HG03442 (cell line): ENCODE measurements around the gene VRK2.
"Not testable (repeated sequence)": the region's sequence is repeated elsewhere in the genome, so short reads cannot be mapped to it uniquely, and the experiment has no call there.

ENCODE experiments used
- ATAC-seq: cut with Tn5 transposase; IDR thresholded peaks from one replicate; pipeline ENCODE4 v1.9.1; 2021; ENCODE audit warnings: mild to moderate bottlenecking, moderate library complexity; ENCODE audit not compliant: unreplicated experiment

The VRK2 gene

GRCh38 chr2:58157754-58158153 is 111.1 kb downstream of the VRK2 start:
- no peak for ATAC-seq

GRCh38 chr2:58158481-58158880 is 111.9 kb downstream of the VRK2 start:
- no peak for ATAC-seq

- no peak for ATAC-seq
Observed at GRCh38 chr2:58163913-58164312, 117.3 kb downstream of the VRK2 start.

GRCh38 chr2:58168130-58168529 is 121.5 kb downstream of the VRK2 start:
- ATAC-seq = not testable (repeated sequence)

GRCh38 chr2:58169845-58170244 is 123.2 kb downstream of the VRK2 start:
- ATAC-seq = not testable (repeated sequence)

GRCh38 chr2:58170334-58170933 is 123.8 kb downstream of the VRK2 start:
- not testable (repeated sequence) for ATAC-seq

- ATAC-seq = not testable (repeated sequence)
Observed at GRCh38 chr2:58171831-58172230, 125.2 kb downstream of the VRK2 start.

- not testable (repeated sequence) for ATAC-seq
Observed at GRCh38 chr2:58177187-58177586, 130.6 kb downstream of the VRK2 start.

- ATAC-seq = not testable (repeated sequence)
Observed at GRCh38 chr2:58180175-58180574, 133.6 kb downstream of the VRK2 start.

GRCh38 chr2:58180635-58181034 is 134.0 kb downstream of the VRK2 start:
- no peak for ATAC-seq

- ATAC-seq = no peak
Observed at GRCh38 chr2:58182527-58182926, 135.9 kb downstream of the VRK2 start.

GRCh38 chr2:58186501-58186900 is 139.9 kb downstream of the VRK2 start:
- no peak for ATAC-seq

GRCh38 chr2:58187022-58187421 is 140.4 kb downstream of the VRK2 start:
- not testable (repeated sequence) for ATAC-seq

GRCh38 chr2:58194458-58194857 is 147.9 kb downstream of the VRK2 start:
- no peak for ATAC-seq

GRCh38 chr2:58195662-58196061 is 149.1 kb downstream of the VRK2 start:
- ATAC-seq = no peak

GRCh38 chr2:58197894-58198293 is 151.3 kb downstream of the VRK2 start:
- ATAC-seq = no peak

- no peak for ATAC-seq
Observed at GRCh38 chr2:58202404-58202803, 155.8 kb downstream of the VRK2 start.

- no peak for ATAC-seq
Observed at GRCh38 chr2:58203018-58203417, 156.4 kb downstream of the VRK2 start.

- ATAC-seq = no peak
Observed at GRCh38 chr2:58204195-58204959, 157.8 kb downstream of the VRK2 start.

GRCh38 chr2:58206785-58207184 is 160.2 kb downstream of the VRK2 start:
- no peak for ATAC-seq

- no peak for ATAC-seq
Observed at GRCh38 chr2:58207189-58207588, 160.6 kb downstream of the VRK2 start.
